Measurements from ENCODE around the gene LHPP.
"Not testable (repeated sequence)": the region's sequence is repeated elsewhere in the genome, so short reads cannot be mapped to it uniquely, and the experiment has no call there.

LHPP gene

DNA sequence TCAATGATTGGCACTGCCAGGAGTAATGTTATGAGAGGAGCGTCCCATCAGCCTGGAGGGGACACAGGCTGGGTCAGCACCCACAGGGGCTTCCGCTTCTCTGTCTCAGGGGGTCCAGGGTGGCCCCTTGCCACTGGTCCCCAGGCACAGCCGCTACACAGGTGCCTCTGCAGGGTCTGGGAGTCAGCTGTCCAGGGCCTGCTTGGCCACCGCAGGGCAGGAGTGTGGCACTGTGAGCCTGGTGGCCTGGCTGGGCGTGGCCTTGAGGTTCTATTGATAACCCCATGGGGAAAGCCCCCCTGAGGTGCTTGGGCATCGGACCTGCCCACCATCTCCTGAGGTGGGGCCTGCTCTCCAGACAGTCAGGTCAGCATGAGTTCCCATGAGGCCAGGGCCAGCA, 136.6 kb downstream of the LHPP start:
- DNase-seq: no peak

DNA sequence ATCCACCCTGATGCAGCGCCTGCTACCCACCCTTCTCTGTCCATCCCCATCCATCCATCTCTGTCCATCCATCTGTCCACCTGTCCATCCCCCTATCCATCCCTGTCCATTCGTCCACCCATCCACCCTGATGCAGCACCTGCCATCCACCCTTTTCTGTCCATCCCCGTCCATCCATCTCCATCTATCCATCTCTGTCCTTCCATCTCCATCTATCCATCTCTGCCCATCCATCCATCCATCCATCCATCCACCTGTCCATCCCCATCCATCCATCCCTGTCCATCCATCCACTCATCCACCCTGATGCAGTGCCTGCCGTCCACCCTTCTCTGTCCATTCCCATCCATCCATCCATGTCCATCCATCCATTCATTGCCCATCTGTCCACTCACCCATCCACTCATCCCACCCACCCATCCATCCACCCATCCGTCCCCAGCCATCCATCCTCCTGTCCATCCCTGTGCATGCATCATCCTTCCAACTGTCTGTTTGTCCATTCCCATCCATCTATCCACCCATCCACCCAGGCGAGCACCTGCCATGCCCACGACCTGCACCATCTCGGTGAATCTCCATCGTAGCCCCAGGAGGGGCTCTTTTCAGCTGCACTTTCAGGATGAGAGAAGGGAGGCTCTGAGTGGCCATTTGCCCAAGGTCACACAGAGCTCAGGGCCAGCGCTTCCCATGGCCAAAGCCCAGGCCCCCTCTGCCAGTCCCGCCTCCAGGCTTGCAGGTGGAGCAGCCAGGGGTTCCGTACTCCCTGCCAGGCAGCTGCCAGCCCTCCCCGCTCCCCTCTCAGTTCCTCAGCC, 137.4 kb downstream of the LHPP start:
- DNase-seq: no peak

GRCh38 chr10:124599588-124600050, 138.0 kb downstream of the LHPP start:
- no peak for DNase-seq

DNA sequence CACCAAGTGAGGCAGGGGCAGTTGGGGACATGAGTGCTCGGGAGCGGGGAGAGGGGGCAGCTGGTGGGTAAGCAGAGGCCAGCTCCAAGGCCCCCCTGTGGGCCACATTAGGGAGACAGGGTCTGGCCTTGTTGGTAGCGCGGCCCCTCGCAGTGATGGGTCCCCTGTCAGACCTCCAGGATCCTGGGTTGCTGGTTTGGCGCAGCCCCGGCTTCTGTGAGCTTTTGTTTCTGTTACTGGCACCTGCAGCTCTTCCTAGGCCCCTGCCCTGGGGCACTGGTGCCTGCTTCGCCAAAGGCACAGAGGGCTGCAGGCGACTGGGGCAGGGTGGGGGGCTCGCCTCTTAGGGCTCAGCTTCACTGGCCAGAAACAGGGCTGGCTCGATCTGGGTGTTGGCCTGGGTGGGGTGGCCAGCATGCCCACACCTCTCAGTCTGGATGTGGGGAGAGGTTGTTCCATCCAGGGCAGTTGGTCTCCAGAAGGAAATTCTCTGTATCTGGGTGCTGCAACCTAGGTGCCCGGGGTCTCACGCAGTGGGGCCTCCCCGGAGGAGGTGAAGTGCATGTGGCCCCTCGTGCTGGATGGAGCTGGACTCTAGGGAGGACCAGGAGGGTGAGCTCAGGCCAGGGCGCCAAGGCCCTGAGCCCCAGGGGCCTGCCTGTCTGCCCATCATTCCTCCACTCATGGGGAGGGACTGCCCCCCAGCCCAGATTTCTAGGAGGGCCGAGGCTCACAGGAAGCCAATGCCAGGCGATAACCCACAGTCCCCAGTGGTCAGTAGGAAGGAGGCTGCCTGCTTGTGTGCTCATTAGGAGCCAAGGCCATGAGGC, 138.6 kb downstream of the LHPP start:
- DNase-seq: no peak

DNA sequence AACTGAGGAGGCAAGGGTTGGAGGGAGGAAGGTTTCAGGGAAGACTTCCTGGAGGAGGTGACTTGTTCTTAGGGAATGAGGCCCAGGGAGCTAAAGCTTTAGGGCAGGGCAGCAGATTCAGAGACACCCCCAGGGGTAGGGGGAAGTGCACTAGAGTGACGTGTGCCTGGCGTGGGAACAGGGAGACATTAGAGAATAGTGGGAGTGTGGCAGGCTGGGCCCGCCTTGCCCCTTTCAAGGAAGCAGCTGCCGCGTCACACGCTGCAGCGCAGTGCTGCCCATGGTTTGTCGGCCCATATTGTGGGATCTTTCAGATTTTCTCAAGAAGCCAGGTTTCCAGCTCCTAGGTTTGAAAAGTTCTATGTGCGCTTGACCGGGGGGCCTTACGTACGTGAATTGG, 139.4 kb downstream of the LHPP start:
- DNase-seq: no peak

GRCh38 chr10:124601431-124602120, 140.0 kb downstream of the LHPP start:
- DNase-seq: no peak

GRCh38 chr10:124602121-124602561, 140.5 kb downstream of the LHPP start:
- no peak for DNase-seq

- no peak for DNase-seq
These were observed 141.2 kb downstream of the LHPP start for GRCh38 chr10:124602646-124603365.

GRCh38 chr10:124603376-124604213, 142.0 kb downstream of the LHPP start:
- DNase-seq: no peak

GRCh38 chr10:124604214-124605000, 142.8 kb downstream of the LHPP start:
- no peak for DNase-seq

DNA sequence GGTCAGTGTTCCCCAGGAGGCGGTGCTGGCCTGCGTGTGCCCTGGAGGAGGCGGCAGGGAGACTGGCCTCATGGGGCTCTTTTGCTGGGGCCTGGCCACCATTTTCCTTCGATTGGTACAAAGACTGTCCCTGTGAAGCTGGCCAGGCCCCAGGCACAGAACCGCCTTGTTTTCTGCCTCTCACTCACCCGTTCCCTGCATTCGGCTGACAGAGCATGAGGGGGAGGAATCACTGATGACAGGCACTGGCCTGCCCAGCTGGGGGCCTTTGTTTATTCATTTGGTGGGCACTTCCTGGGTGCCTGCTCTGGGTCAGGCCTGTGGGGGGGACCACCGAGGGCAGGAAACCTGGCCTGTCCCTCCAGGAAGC, 143.4 kb downstream of the LHPP start:
- no peak for DNase-seq

DNA sequence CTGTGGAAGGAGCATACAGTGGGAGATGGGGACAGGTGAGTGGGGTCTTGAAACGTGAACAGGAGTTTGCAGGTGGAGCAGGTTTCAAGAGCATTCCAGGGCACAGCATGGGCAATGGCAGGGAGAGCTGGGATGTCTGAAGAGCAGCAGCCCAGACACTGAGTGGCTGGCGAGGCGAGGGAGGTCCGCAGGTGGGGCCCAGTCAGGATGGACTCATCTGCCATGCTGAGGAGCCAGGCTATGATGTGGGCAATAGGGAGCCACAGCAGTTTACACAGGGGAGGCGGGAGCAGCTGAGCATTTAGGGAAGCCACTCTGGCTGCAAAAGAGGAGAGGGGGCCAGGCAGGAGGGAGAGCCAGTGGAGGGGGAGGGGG, 143.8 kb downstream of the LHPP start:
- DNase-seq: no peak

DNA sequence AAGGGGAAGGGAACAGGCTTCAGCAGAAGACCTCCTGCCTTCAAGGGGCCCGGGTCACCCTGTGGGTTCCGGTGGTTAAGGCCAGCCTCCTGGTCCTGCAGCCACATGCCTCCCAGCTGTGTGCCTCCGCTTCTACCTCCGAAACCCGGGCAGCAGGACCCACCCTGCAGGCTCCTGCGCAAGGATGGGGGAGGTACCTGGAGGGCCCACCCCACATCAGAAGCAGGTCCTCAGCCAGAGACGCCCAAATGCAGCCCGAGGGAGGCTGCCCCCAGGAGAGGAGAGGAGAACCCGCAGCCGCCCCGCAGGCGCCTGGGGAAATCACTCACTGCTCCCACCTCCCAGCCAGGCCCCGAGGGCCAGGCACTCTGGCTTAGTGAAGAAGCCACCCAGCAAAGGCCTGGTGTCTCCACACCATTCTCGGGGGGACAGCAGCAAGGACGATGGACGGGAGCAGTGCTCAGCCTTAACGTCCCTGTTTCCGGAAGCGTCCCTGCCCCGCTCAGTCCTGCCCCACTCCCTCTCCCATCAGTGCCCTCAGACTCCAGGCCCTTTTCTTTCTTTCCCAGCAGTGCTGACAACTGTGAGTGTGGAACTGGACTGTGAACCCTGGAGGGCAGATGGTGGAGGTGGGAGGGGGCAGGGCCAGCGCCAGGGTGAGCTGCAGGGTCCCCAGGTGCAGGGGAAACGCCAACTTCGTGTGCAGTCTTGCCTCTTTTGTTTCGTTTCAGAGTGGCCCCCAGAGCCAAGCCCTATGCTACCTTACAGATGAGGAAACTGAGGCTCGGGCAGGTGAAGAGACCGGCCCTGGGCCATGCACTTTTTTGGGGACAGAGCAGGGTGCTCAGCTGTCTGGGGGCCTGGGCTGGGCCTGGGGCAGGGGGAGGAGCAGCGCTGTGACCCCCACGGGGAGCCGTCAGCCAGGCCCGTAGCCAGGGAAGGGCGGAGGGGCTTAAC, 144.5 kb downstream of the LHPP start:
- no peak for DNase-seq

DNA sequence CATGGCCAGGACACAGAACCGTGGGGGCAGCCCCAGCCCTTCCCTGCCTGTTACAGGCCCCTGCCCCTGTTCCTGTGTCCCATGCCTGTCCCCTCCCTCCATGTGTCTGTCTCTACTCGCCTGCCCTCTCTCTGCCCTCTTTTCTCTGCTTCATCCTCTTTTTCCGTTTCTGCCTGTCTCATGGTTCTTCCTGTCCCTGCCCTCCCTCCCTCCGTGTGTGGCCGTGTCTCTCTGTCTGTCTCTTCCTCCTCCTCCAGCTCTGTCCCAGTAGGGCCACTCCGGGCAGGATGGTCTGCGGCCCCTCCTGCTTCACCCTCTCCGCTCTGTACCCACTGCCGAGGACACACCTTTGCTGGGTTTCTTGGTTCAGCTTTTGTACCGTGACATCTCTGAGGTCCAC, 145.2 kb downstream of the LHPP start:
- DNase-seq: no peak

- DNase-seq: no peak
These were observed 146.1 kb downstream of the LHPP start for GRCh38 chr10:124607693-124608092.

- no peak for DNase-seq
These were observed 146.6 kb downstream of the LHPP start for GRCh38 chr10:124608093-124608721.

DNA sequence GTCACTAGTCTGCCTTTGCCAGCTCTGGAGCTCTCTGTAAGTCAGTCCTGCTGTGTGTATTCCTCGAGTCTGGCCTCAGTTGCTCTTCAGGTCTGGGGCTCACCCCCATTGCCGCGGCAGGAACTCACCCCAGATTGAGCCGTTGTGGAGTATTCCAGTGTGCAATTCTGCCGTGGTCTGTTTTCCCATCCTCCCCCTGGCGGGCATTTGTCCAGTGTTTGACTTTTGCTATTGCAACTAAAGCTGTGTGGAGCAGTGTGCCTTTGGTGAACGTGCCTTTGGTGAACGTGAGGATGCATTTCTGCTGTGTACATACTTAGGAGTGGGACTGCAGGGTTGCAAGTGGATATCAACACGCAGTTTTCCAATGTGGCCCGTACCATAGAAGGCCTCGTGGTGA, 148.1 kb downstream of the LHPP start:
- no peak for DNase-seq

DNA sequence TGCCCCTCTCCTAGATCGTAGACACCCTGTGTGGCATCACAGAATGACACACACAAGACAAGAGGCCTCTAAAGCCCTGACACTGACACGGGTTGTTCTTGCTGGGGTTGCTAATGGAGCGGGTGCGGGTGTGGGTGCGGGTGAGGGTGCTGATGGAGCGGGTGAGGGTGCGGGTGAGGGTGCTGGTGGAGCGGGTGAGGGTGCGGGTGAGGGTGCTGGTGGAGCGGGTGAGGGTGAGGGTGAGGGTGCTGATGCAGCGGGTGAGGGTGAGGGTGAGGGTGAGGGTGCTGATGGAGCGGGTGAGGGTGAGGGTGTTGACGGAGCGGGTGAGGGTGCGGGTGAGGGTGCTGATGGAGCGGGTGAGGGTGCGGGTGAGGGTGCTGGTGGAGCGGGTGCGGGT, 148.6 kb downstream of the LHPP start:
- DNase-seq: not testable (repeated sequence)

GRCh38 chr10:124610851-124611250, 149.2 kb downstream of the LHPP start:
- not testable (repeated sequence) for DNase-seq
